NCI-H2196 treated with DMSO at 0.1 percent for 48 hours (cell line): Measurements from ENCODE around the gene TMEM86B.
A peak's percentile ranks its signal among the peaks of the same experiment; 100 is the strongest.

Experiments used
- DNase-seq: peaks from one replicate; lab custom pipeline; 2025; ENCODE audit not compliant: unreplicated experiment; lab: John Stamatoyannopoulos, UW

TMEM86B gene, protein sequence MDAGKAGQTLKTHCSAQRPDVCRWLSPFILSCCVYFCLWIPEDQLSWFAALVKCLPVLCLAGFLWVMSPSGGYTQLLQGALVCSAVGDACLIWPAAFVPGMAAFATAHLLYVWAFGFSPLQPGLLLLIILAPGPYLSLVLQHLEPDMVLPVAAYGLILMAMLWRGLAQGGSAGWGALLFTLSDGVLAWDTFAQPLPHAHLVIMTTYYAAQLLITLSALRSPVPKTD

DNA sequence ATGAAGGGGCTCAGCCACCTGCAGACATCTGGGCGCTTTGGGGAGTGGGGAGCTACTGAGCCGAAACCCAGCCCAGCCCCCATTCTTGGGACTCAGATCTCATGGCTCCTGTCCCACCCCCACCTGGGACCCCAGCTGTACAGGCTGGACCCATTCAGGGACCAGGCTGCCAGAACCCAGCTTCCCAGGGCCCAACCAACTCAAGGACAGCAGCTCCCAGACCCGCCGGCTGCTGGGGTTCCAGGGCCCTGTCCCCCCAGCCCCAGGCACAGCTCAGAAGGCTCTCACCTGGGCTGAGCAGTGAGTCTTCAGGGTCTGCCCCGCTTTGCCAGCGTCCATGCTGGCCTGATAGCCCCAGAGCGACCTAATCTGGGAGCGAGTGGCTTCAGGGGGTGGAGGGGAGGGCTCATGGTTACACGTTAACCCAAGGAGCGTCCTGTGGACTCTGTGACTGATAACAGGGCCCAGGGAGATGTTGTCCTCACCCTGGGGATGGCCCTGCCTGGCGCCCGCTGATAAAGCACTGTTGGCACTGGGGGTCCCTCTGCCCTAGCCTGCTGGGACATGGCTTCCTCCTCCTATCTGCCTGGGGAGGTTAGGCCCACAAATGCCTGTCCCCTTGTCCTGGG lies at the start of gene TMEM86B:
Gene TMEM86B (minus strand): TSS at position 361 of the 629 bp plus-strand sequence. CDS start 22 bp downstream, at position 339.
- DNase-seq: no peak

DNA sequence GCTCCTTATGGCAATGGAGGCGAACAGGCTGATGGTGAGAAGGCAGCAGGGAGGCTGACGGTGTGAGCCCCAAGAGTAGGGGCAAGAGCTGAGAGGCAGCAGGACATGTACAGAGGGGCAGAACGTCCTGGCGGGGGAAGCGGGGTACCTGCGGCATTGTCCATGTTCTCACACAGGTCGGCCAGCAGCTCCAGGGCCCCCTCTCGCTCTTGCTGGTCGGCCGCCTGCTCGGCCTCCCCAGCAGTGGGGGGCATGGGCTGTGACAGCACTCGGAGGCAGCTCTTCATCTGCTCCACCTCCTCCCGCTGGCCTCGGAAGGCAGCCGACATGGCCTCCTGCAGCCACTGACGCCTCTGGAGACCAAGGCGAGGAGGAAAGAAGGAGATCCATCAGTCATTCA lies 48.9 kb upstream of the TMEM86B start:
- DNase-seq: no peak

DNA sequence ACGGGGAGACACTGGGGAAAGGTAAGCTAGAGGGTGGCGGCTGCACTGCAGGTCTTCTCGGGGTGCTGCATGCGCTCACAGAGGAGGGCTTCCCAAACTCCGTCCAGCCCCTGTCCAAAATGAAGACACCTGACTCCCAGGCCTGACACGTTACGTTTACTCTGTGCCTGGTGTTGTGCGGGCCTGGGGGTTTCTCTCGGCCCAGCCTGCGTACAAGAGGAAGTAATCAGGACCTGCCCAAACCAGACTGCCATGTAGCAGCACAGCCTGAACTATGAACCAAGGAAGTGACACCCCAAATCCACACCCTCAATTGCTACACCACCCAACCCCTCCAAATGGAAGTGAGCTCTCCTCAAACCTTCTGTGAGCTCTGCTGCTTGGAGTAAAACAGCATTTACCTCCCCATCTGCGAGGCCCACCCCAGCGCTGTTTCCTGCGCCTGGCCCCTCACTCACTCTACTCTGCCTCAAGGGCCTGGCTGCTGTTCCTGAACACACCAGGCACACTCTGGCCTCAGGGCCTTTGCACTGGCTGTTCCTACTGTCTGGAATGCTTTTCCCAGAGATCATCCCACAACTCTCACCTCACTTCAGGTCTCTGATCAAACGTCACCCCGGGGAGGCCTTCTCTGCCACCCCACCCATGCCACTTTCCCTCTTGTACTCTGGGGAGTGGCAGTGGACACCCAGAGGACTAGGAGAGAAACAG lies 48.3 kb upstream of the TMEM86B start:
- DNase-seq: no peak

DNA sequence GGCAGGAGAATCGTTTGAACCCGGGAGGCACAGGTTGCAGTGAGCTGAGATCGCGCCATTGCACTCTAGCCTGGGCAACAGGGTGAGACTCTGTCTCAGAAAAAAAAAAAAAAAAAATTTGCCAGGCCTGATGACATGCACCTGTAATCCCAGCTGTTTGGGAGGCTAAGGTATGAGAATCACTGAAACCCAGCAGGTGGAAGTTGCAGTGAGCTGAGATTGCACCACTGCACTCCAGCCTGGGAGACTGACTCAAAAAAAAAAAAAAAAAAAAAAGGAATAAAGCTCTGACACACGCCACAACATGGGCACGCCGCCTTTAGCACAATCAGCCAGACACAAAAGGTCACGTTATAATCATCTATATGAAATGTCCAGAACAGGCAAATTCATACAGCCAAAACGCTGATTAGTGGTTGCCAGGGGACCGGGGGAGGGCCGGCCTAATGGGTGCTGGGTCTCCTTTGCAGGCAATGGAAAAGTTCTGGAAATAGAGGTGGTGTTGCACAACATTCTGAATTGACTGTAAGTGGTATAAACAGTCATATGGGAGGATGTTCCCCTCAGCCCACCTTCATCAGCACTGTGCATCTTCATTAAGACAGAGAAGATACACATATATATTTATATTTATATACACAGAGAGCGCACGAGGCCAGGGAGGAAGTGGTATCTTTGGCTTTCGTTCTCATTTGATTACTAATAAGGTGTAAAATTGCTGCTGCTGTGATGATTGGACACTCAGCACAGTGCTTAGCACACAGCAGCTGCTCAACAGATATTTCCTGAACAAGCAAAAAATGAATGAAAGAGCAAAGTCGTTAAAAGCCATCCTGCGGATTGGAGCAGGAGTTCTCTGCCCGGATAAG lies 47.5 kb upstream of the TMEM86B start:
- peak; percentile 77 for DNase-seq

DNA sequence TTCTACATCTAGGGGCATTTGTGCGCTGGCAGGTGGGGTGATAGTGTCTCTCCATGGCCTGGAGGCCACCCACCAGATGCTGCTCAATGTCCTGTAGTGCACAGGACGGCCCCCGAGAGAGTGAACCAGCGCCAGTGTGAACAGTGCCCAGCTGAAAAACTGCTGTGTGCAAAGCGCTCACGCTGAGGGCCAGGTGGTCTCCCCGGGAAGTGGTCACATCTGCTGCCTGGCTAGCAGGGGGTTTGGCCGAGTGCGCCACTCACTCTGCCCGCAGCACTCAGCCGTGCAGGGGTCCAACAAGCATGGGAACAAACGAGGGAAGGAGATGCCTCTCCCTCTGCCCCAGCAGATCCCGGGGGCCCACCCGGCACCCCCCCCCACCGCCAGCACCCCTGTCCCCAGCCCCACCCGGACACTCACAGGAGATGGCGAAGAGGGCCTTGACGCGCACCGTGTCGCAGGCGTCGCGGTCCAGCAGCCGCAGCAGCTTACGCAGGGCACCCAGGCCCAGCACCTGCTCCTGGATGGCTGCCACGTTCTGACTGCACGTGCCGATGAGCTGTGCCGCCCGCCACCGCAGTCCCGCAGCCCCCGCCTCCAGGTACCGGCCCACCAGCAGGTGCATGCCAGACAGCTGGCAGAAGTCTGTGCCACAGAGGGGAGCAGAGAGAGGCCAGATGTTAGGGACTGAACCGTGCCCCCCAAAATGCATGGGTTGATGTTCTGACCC lies 45.6 kb upstream of the TMEM86B start:
- DNase-seq: peak; percentile 81

DNA sequence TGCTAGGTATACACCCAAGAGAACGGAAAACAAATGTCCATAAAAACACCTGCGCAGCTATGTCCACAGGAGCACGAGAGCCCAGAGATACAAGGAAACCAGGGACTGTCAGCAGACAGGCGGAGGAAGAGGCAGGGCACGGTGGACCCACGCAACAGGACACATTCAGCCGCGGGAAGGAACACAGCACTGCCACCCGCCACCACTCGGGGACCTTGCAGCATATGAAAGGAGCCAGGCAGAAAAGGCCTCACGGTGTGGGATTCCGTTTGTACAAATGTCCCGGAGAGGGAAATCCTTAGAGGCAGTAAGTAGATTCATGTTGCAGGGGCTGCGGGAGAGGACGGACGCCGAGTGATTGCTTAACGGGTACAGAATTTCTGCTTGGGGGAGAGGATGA lies 43.6 kb upstream of the TMEM86B start:
- no peak for DNase-seq

DNA sequence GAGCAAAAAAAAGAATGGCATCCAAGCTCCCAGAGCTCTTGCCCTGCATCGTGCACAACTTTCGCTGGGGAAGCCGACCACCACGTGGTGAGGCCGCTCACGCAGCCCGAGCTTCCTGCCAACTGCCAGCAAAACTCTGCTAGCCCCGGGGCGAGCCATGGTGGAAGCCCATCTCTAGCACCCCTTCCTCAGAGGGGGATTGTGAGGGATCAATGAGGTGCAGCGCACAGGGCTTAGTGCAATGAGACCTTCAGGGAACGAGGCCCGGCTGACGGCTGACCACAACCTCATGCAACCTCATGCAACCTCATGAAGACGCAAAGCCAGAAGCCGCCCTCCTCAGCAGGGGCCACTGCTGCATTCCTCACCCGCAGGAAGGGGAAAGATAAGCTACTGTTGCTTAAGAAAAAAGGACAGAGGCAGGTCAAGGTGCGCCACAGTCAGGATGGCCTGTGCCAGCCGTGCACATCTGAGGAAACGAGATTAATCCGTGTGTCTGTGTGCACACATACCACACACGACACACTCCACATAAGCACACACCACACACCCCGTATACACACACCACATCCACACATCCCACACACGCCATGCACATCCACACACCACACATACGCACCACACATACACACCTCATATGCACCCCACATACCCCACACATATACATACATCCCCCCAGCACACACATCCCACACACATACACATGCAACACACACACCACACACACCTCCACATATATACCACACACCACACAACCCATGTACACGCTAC lies 41.8 kb upstream of the TMEM86B start:
- DNase-seq: no peak

DNA sequence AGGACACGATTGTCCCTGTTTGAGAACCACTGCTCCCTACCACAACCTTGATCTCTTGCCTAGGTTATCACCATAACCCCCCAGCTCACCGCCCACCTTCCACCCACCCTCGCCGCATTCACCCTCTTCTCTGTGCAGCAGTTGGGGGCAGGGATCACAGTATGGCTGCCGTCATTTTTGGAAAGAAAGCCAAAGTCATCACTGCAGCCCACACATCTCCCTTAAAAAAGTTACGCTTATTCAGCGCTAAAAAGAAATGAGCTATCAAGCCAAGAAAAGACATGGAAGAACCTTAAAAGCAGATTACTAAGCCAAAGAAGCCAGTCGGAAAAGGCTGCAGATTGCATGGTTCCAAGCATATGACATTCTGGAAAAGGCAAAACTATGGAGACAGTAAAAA lies 40.7 kb upstream of the TMEM86B start:
- DNase-seq: no peak

DNA sequence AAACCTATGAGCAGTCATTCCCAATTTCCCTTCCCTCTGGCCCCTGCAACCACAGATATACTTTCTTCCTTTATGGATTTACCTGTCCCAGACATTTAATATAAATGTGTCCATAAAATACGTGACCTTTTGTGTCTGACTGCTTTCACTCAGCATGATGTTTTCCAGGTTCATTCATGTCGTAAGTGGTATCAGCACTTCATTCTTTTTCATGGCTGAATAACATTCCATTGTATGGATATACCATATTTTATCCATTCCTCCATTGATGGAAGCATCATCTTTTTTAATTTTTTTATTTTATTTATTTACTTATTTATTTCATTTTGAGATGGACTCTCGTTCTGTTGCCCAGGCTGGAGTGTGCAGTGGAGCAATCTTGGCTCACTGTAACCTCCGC lies 38.3 kb upstream of the TMEM86B start:
- DNase-seq: no peak

DNA sequence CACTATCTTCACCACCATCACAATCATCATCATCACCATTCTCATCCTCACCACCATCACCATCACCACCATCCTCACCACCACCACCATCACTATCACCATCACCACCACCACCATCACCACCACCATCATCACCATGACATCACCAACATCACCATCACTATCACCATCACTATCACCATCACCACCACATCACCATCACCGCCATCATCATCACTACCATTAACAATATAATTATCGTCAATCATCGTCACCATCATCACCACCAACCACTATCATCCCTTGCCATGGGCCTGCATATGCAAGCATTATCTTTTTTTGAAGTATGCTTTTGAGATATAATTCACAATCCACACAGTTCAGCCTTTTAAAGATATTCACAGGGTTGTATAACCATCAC lies 37.8 kb upstream of the TMEM86B start:
- DNase-seq: no peak

DNA sequence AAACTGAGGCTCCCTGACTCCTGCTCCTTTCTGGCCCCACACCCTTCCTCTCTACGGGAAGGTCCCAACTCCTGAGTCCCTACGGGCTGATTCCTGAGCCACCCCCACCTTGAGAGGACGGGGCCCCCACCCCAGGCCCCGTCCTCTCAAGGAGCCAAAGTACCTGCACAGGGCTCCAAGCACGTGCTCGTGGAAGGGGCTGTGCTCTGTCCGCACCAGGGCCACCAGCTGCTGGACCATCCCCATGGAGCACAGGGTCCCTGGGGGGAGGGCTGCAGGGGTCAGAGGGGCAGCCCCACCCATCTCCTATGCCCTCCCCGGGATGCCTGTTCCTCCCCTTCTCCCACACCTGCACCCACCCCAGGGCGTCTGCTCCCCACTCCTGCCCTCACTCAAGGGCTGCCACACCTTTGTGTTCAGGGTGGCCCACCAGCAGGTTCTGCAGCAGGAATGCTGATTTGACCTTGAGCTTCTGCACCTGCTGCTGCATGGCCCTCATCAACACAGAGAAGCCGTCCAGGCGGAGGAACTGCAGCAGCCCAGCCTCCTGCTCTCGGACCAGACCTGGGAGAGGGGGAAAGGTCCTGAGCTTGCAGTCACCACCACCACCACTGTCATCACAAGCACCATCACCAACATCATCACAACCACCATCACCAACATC lies 37.3 kb upstream of the TMEM86B start:
- no peak for DNase-seq

DNA sequence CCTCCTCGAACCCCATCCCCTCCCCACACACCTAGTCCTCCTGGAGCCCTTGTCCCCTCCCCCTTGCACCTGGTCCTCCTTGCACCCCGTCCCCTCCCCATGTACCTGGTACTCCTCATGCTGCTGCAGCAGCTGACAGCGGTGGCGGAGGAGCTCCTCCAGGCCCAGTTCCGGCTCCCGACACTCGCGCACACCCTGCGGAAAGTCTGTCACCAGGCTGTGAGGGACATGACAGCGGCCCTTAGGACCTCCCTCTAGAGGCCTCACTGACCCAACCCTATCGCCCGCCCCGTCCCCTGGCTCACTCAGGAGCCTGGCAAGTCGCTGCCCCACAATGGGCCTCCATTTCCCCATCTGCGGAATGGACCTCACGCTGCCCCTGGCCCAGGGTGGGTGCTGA lies 36.6 kb upstream of the TMEM86B start:
- no peak for DNase-seq

DNA sequence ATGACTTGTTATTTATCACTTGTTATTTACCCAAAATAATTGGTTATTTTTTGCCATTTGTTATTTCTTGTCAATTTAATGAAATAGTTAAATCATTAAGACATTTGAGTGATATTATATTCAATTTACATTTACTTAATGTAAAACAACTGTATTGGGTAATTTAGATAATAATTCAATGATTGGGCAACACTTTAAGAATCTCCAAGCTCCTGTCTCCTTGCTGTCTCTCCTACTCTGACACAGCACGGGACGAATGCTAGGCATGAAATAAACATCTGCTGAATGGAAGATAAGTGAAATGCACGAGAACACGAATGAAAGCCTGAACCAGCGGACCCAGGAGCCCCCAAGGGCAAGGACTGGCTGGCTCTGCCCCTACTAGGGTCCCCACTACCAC lies 36.0 kb upstream of the TMEM86B start:
- DNase-seq: no peak

DNA sequence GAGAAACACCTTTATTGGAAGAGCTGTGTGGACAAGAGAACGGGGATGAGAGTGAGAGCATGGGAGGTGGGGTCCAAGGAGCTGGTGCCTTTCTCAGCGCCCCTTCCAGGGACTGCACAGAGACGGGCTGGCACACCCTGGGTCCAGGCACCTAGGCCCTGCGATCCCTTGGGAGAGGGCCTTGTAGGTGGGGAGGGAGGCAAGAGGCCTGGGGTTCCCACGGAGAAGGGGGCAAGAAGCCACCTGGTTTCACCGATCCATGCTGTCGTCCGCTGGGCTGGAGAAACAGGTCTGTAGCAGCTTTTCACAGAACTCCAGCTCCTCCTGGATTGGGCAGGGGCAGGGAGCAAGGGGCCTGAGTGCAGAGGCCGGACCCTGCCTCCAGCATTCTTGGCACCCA lies 33.8 kb upstream of the TMEM86B start:
- DNase-seq: no peak

DNA sequence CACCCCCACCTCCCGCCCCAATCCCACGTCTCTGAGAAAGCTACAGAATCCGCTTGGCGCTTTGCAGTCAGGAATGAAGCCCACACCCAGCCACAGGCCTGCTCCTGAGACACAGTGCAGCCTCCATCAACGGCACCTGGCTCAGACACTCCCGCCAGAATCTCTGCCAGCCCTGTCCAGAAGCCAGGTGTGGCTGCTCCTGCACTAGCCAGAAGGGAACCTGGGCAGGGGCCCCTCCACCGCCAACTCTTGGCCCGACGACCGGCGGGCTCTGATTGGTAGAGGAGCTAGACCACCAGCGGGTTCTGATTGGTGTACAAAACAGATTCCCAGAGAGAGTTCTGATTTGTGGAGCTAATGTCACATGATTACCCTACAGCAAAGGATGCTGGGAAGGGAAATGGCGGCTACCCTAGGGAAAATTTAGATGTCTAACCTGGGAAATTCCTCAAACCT lies 33.1 kb upstream of the TMEM86B start:
- DNase-seq: no peak

DNA sequence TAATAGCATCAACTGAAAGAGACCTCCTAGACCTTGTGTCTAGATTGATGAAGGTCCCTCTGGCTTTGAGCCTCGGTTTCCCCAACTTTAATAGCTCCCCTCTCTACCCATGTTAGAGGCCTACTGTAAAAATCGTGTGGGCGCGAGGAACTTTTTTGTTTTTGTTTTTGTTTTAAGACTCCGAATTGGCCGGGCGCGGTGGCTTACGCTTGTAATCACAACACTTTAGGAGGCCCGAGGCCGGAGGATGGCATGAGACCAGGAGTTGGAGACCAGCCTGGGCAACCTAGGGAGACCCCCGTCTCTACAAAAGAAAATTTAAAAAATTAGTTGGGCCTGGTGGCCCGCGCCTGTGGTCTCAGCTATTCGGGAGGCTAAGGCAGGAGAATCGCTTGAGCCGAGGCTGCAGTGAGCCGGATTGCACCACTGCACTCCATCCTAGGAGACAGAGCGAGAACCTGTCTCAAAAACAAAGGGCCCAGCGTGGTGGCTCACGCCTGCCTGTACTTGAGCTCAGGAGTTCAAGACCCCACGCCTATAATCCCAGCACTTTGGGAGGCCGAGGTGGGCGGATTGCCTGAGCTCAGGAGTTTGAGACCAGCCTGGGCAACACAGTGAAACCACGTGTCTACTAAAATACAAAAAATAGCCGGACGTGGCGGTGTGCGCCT lies 31.1 kb upstream of the TMEM86B start:
- DNase-seq: no peak

DNA sequence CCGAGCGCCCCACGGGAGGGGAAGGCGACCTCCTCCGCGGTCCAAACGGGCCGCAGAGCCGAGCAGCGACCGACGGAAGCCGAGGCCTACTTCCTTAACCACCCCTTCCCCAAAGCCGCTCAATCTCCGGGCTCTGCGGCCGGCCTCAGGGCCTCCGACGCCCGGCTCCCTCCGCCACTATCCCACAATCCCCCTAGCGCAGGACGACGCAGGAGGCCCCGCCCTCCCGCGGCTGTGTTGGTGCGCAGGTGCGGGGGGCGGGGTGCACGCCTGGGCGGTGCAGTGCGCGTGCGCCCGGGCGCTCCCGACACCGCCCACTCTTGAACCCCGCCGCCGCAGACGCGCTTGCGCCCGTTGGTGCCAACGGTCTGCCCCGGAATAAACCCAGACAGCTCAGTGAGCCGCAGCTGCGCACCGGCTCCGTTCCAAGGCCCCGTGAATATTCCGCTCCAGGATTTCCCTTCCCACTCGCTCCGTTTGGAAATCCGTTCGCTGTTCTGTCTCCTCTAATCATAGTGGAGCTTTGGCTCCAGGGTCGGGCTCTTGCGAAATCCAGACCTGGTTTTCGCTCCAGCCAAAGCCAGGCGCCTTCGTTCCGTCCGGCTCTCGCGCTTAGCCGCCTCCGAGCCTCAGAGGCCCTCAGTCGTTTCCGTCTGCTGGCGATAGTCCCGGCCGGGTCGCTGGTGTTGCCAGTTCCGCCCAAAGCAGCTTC lies 30.4 kb upstream of the TMEM86B start, which contains the start of gene PPP6R1:
Gene PPP6R1 (minus strand): TSS at position 190 of the 712 bp plus-strand sequence. CDS start 11,914 bp downstream, outside the sequence.
- peak; percentile 96 for DNase-seq

DNA sequence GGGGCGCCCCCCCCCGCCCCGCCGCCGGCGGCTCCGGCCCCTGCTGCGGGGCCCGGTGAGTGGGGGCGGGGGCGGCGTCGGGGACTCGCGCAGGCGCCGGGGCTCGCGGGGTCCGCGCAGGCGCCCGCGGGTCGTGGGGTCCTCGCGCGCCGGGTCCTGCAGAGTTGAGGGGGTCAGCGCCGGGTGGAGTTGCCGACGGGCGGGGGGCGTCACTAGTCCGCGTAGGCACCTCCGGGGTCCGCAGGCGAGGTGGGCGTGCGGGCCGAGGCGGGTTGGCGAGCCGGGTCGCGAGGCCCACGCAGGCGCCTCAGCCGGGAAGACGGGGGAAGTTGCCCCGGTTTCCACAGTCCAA lies 29.9 kb upstream of the TMEM86B start:
- no peak for DNase-seq
